NCI-H510A treated with DMSO at 0.1 percent for 48 hours (cell line): ENCODE results near the gene FAM110A.
"Not testable (repeated sequence)": the region's sequence is repeated elsewhere in the genome, so short reads cannot be mapped to it uniquely, and the experiment has no call there.

ENCODE experiments used
- DNase-seq: peaks from one replicate; lab custom pipeline; 2025; lab: John Stamatoyannopoulos, UW

FAM110A gene

GRCh38 chr20:873875-874607 lies 40.5 kb downstream of the FAM110A start:
- no peak for DNase-seq

GRCh38 chr20:875115-875514 lies 41.6 kb downstream of the FAM110A start:
- DNase-seq, result no peak

DNA sequence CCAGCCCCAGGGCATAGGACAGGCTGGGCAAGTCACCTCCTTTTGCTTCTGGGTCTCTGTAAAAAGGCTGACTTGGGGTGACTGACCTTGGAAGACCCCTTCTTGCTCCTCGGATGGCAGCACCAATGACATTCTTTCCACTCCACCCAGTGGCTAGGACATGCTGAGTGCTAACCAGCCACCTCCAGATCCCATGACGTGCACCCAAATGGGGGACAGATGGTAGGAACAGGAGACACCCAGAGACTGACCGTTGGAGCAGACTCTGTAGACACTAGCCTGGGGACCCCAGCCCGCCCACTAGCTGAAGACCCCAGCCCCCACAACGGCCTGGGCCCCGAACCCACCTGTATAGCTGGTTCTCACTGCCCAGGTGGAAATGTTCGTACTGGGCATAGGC lies 44.3 kb downstream of the FAM110A start:
- no peak for DNase-seq

GRCh38 chr20:878511-879307 lies 45.2 kb downstream of the FAM110A start:
- DNase-seq, result no peak

- no peak for DNase-seq
Observed at GRCh38 chr20:879626-880025, 46.1 kb downstream of the FAM110A start.

DNA sequence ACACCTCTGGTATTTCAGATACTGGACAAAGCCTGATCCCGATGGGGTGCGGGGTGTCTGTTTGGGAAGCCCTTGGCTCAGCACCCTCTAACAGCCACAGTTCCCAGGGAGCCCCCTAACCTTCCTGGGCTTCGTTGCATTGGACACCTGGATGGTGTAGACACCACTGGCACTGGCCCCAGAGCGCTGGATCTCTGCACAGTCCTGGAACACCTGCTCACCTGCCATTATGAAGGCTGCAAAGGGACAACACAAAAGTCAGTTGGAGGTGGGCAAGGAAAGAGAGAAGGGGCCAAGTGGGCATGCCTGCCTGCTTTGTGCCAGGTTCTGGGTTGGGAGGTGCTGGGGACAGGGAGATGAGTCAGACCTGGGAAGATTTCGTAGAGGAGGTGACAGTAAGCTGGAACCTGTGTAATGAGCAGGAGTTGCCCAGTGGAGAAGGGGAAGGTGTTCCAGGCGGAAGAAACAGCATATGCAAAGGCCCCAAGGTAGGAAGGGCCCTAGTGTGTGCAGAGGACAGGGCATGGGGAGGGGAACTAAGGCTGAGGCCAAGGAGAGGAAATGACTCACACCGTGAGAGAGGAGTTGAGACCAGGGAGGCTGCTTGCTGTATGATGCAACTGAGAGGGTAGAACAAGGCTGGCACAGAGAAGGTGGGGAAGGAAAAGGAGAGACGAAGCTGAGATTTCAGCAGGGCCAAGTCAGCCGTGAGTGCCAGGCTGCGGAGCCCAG lies 47.7 kb downstream of the FAM110A start:
- no peak for DNase-seq

- no peak for DNase-seq
Observed at GRCh38 chr20:881783-882144, 48.2 kb downstream of the FAM110A start.

GRCh38 chr20:884983-885952 lies 51.8 kb downstream of the FAM110A start:
- no peak for DNase-seq

GRCh38 chr20:887137-887536 lies 53.6 kb downstream of the FAM110A start:
- no peak for DNase-seq

GRCh38 chr20:888057-888456 lies 54.5 kb downstream of the FAM110A start:
- DNase-seq, result no peak

GRCh38 chr20:889106-889505 lies 55.6 kb downstream of the FAM110A start:
- no peak for DNase-seq

DNA sequence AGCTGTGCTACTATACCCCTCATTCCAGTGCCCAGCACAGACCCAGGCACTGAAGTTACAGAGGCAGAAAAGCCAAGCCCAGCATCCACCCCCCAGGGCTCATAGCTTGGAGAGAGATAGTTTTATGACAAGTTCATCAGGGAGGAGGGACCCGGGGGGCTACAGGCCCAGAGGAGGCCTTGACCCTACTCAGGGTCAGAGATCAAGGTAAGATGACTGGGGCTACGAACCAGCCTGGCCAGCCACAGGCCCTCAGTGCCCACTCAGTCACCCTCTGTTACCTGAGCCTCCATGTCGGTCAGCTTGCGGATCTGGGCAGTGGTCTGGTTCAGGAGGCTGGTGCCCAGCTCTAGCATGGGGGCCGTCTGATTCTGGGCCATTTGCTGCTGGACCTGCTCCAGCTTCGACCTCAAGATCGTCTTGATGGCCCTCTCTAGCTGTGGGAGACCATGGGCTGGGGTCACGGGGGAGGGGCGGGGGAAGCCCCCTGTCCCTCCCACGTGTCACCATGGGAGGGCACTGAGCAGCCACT lies 56.5 kb downstream of the FAM110A start:
- DNase-seq, result no peak

GRCh38 chr20:890666-891057 lies 57.1 kb downstream of the FAM110A start:
- DNase-seq, result no peak

- DNase-seq, result no peak
Observed at GRCh38 chr20:891058-891705, 57.7 kb downstream of the FAM110A start.

DNA sequence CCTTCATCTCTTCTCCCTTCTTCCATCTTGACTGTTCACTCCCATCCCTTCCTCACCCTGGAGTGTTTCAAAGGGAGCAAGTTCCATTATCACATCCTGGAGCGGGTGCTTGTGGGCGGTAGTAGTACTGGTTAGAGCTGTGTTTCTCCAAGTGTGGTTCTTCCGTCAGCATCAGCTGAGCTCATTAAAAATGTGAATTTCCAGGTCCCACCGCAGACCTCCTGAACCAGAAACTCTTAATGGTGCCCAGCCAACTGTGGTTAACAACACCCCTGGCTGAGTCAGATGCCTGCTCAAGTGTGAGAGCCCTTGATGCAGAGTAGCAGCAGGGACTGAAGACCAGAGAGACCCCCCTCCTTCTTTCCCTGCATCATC lies 58.2 kb downstream of the FAM110A start:
- DNase-seq, result no peak

- not testable (repeated sequence) for DNase-seq
Observed at GRCh38 chr20:892371-892770, 58.9 kb downstream of the FAM110A start.
